GM10266 (cell line): ENCODE measurements around the gene CETN3.
"Not testable (repeated sequence)": the region's sequence is repeated elsewhere in the genome, so short reads cannot be mapped to it uniquely, and the experiment has no call there.

Experiments
- DNase-seq: peaks from one replicate; pipeline ENCODE4 v3.0.0; 2012; ENCODE audit errors: extremely low spot score
- TF ChIP-seq, protein P1 (sequence below): IDR thresholded peaks from 2 replicates; pipeline ENCODE4 v1.5.1; 2012; ENCODE audit warnings: mild to moderate bottlenecking, low read depth; ENCODE audit not compliant: control insufficient read depth, insufficient read depth; ENCODE audit errors: missing control alignments

The CETN3 gene

GRCh38 chr5:90384389-90384788, 25.2 kb downstream of the CETN3 start:
- no peak for DNase-seq
- TF ChIP-seq, protein P1, sequence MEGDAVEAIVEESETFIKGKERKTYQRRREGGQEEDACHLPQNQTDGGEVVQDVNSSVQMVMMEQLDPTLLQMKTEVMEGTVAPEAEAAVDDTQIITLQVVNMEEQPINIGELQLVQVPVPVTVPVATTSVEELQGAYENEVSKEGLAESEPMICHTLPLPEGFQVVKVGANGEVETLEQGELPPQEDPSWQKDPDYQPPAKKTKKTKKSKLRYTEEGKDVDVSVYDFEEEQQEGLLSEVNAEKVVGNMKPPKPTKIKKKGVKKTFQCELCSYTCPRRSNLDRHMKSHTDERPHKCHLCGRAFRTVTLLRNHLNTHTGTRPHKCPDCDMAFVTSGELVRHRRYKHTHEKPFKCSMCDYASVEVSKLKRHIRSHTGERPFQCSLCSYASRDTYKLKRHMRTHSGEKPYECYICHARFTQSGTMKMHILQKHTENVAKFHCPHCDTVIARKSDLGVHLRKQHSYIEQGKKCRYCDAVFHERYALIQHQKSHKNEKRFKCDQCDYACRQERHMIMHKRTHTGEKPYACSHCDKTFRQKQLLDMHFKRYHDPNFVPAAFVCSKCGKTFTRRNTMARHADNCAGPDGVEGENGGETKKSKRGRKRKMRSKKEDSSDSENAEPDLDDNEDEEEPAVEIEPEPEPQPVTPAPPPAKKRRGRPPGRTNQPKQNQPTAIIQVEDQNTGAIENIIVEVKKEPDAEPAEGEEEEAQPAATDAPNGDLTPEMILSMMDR, result no peak

GRCh38 chr5:90383903-90384302, 25.7 kb downstream of the CETN3 start:
- TF ChIP-seq, protein P1, result no peak
- DNase-seq, result no peak

GRCh38 chr5:90381213-90381929, 28.2 kb downstream of the CETN3 start:
- DNase-seq, result no peak
- TF ChIP-seq, protein P1, result no peak

- TF ChIP-seq, protein P1, result no peak
- no peak for DNase-seq
Observed at GRCh38 chr5:90379652-90380051, 29.9 kb downstream of the CETN3 start.

- DNase-seq, result no peak
- TF ChIP-seq, protein P1, result no peak
Observed at GRCh38 chr5:90378752-90379151, 30.8 kb downstream of the CETN3 start.

DNA sequence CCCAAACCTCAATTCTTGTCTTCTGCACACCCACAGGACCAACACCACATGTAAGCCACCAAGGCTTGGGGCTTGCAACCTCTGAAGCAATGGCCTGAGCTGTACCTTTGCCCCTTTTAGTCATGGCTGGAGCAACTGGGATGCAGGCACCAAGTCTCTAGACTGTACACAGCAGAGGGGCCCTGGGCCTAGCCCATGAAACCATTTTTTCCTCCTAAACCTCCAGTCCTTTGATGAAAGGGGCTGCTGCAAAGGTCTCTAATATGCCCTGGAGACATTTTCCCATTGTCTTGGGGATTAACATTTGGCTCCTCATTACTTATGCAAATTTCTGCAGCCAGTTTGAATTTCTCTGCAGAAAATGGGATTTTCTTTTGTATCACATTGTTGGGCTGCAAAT, 38.3 kb downstream of the CETN3 start:
- not testable (repeated sequence) for DNase-seq

GRCh38 chr5:90368454-90369246, 40.9 kb downstream of the CETN3 start:
- TF ChIP-seq, protein P1, result no peak
- no peak for DNase-seq
